ENCODE data around the gene METTL15. TPM values are rescaled to one million over a fixed set of nuclear protein-coding genes. Genes with fewer than 3 reads are reported as not detected.

Gene METTL15
- total RNA-seq, 3 donors from 2014 or later (not counting 1 experiment from before 2014, with no cell fraction given) = 7.4 to 12.1 (median 9.1) TPM

DNA sequence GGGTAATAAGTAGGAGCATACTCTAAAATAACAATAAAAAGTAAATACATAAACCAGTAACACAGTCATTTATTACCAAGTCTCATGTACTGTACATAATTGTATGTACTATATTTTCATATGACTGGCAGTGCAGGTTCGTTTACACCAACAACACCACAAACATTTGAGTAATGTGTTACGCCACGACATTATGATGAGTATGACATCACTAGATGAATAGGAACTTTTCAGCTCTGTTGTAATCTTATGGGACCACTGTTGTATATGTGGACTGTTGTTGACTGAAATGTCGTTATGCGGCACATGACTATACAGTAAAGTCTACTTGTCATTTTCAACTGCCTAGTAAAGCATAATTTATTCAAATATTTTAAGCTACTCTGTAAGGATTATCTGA lies 18.8 kb upstream of the METTL15 start:
- Mint-ChIP-seq H3K4me3 (no peak overlapping the region), H3K4me1 (no peaks in the 10 kb centered on the region), H3K27ac (no peak overlapping the region), H3K9me3 (no peaks in the 10 kb centered on the region), H3K36me3 (no peaks in the 10 kb centered on the region), H3K27me3 (ENCODE audit: low read depth in 2 of 2) (no peaks in the 10 kb centered on the region)
- Histone ChIP-seq H3K4me3 (ENCODE audit: low read length) (no peak overlapping the region), H3K4me1 (ENCODE audit: control insufficient read depth, insufficient read depth, low read length) (no peaks in the 10 kb centered on the region), H3K36me3 (ENCODE audit: control insufficient read depth, insufficient read depth, low read length) (no peaks in the 10 kb centered on the region), H3K9me3 (ENCODE audit: control insufficient read depth, insufficient read depth, low read length) (no peaks in the 10 kb centered on the region), H3K27ac (ENCODE audit: low read length) (no peak overlapping the region), H3K27me3 (ENCODE audit: control insufficient read depth, insufficient read depth, low read length) (no peaks in the 10 kb centered on the region)
- WGBS (ENCODE audit: insufficient coverage) = 89% methylated on average over 3 of the region's 5 CpGs
- TF ChIP-seq, protein P1, sequence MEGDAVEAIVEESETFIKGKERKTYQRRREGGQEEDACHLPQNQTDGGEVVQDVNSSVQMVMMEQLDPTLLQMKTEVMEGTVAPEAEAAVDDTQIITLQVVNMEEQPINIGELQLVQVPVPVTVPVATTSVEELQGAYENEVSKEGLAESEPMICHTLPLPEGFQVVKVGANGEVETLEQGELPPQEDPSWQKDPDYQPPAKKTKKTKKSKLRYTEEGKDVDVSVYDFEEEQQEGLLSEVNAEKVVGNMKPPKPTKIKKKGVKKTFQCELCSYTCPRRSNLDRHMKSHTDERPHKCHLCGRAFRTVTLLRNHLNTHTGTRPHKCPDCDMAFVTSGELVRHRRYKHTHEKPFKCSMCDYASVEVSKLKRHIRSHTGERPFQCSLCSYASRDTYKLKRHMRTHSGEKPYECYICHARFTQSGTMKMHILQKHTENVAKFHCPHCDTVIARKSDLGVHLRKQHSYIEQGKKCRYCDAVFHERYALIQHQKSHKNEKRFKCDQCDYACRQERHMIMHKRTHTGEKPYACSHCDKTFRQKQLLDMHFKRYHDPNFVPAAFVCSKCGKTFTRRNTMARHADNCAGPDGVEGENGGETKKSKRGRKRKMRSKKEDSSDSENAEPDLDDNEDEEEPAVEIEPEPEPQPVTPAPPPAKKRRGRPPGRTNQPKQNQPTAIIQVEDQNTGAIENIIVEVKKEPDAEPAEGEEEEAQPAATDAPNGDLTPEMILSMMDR (IDR thresholded peaks at IDR 0.05) = no peak
- DNase-seq (no peak), ATAC-seq (no peak)
- intact Hi-C loops (cut with micrococcal nuclease) = no loop called here

DNA sequence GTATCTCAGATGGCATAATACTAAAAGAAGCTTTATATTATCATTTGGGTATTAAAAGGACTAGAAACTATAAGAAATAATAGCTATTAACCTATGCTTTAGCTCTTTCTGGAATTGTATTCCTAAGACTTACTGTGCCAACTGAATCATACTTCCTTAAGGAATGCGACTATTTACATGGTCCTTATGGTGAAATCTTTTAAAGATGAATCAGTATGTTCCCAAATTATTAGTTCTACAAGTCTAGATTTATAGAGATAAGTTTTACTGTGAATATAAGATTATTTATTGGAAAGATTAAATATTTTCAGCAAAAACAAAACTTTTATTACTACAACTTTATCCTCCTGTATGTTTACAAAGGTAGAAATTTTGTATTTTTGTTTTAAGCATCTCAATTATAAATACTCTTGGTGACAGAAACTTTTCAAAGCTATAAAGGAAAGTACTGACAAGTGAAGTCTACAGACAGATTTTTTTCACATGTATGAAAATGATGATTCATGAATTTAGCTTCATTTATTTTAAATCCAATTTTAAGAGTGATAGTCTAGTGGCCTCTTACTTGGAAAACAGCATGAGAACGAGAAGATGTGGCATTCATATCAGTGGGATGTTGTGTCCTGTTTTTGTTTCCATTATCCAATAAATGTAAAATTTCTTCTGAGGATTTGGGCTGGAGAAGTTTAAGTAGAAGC lies 18.0 kb upstream of the METTL15 start:
- Mint-ChIP-seq H3K9me3 (no peaks in the 10 kb centered on the region), H3K27ac (no peak overlapping the region), H3K4me1 (no peaks in the 10 kb centered on the region), H3K4me3 (no peak overlapping the region), H3K27me3 (ENCODE audit: low read depth in 2 of 2) (no peaks in the 10 kb centered on the region), H3K36me3 (no peaks in the 10 kb centered on the region)
- Histone ChIP-seq H3K27ac (ENCODE audit: low read length) (no peak overlapping the region), H3K9me3 (ENCODE audit: control insufficient read depth, insufficient read depth, low read length) (no peaks in the 10 kb centered on the region), H3K36me3 (ENCODE audit: control insufficient read depth, insufficient read depth, low read length) (no peaks in the 10 kb centered on the region), H3K4me3 (ENCODE audit: low read length) (no peak overlapping the region), H3K4me1 (ENCODE audit: control insufficient read depth, insufficient read depth, low read length) (no peaks in the 10 kb centered on the region), H3K27me3 (ENCODE audit: control insufficient read depth, insufficient read depth, low read length) (no peaks in the 10 kb centered on the region)
- WGBS (ENCODE audit: insufficient coverage) = no CpG with 5 or more reads among the region's 2 CpGs
- ATAC-seq = no peak
- TF ChIP-seq, protein P1 (IDR thresholded peaks at IDR 0.05) = no peak
- DNase-seq = no peak
- intact Hi-C loops (cut with micrococcal nuclease) = no loop called here

DNA sequence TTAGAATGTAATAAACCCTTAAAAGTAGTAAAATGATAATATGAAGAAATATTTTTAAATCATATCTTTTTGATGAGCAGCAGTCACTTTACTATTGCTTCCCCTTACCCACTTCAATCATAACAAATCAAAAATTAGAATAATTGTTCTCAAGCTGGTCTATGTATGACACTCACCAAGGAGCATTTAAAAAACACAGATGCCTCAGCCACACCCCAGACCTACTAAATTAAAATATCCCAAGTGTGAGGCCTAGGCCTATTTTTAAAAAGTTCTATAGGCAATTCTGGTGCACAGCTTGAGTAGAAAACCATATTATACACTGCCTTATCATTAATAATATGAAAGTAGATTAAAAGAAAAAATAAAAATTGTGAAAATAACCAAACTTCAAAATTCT lies 15.4 kb upstream of the METTL15 start:
- DNase-seq (no peak), ATAC-seq (no peak)
- Mint-ChIP-seq H3K27me3 (ENCODE audit: low read depth in 2 of 2) (no peaks in the 10 kb centered on the region), H3K4me3 (no peak overlapping the region), H3K4me1 (no peaks in the 10 kb centered on the region), H3K36me3 (no peaks in the 10 kb centered on the region), H3K9me3 (no peaks in the 10 kb centered on the region), H3K27ac (no peak overlapping the region)
- Histone ChIP-seq H3K9me3 (ENCODE audit: control insufficient read depth, insufficient read depth, low read length) (no peaks in the 10 kb centered on the region), H3K4me3 (ENCODE audit: low read length) (no peak overlapping the region), H3K27me3 (ENCODE audit: control insufficient read depth, insufficient read depth, low read length) (no peaks in the 10 kb centered on the region), H3K27ac (ENCODE audit: low read length) (no peak overlapping the region), H3K36me3 (ENCODE audit: control insufficient read depth, insufficient read depth, low read length) (no peaks in the 10 kb centered on the region), H3K4me1 (ENCODE audit: control insufficient read depth, insufficient read depth, low read length) (no peaks in the 10 kb centered on the region)
- intact Hi-C loops (cut with micrococcal nuclease) = no loop called here
- TF ChIP-seq, protein P1 (IDR thresholded peaks at IDR 0.05) = no peak

DNA sequence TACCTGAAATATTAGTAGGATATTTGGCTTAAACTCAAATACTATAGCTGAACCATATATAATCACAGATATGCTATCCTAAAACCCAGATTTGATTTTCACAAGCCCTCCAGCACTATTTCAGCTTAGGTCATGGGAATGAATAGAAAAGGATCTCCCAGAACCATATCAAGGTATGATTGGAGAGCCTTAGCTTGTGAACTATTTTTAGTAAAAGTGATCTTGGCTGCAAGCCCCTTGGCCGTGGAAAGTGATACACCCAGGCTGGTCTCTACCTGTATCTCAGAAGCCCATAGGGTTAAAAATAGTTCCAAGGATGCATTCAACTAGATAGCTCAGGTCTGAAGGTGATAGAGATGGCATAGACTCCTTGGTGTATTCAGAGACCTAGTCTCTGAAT lies 9.9 kb upstream of the METTL15 start:
- TF ChIP-seq, protein P1 (IDR thresholded peaks at IDR 0.05) = no peak
- Histone ChIP-seq H3K9me3 (ENCODE audit: control insufficient read depth, insufficient read depth, low read length) (no peaks in the 10 kb centered on the region), H3K36me3 (ENCODE audit: control insufficient read depth, insufficient read depth, low read length) (no peaks in the 10 kb centered on the region), H3K4me3 (ENCODE audit: low read length) (no peak overlapping the region), H3K27ac (ENCODE audit: low read length) (no peak overlapping the region), H3K27me3 (ENCODE audit: control insufficient read depth, insufficient read depth, low read length) (no peaks in the 10 kb centered on the region), H3K4me1 (ENCODE audit: control insufficient read depth, insufficient read depth, low read length) (no peaks in the 10 kb centered on the region)
- H3K27me3 Mint-ChIP-seq (ENCODE audit: low read depth in 2 of 2) = no peaks in the 10 kb centered on the region
- no peaks in the 10 kb centered on the region for H3K36me3 Mint-ChIP-seq
- no peak for ATAC-seq
- DNase-seq = no peak
- WGBS (ENCODE audit: insufficient coverage) = 90% methylated on average over 1 of the region's 1 CpG
- H3K4me1 Mint-ChIP-seq = no peaks in the 10 kb centered on the region
- no peak overlapping the region for H3K4me3 Mint-ChIP-seq
- no peaks in the 10 kb centered on the region for H3K9me3 Mint-ChIP-seq
- intact Hi-C loops (cut with micrococcal nuclease) = no loop called here
- no peak overlapping the region for H3K27ac Mint-ChIP-seq

Data from natural killer cell (primary cell).